KG1 (cell line): ENCODE results near the gene PGRMC2.

Experiments used
- DNase-seq: peaks from one replicate; lab custom pipeline; 2025; lab: John Stamatoyannopoulos, UW

Gene PGRMC2

GRCh38 chr4:128220286-128221235 is 67.1 kb downstream of the PGRMC2 start:
- no peak for DNase-seq
